ENCODE results near the gene MALSU1.

The MALSU1 gene

GRCh38 chr7:23264916-23265458, 34.2 kb upstream of the MALSU1 start:
- in situ Hi-C loops (cut with MboI; ENCODE audit: low pct_unique_long_range_greater_than_20kb, low sequenced_read_pairs, unreplicated experiment), result loop anchor here (25.0 kb wide), 1 partner anchor 447 kb away; the partner anchor contains the start of gene STK31
- DNase-seq (ENCODE audit: low spot score), result no peak
- no peak for TF ChIP-seq CTCF (IDR thresholded peaks at IDR 0.05; ENCODE audit: extremely low read depth, insufficient read depth, missing control alignments)

GRCh38 chr7:23266918-23267317, 32.2 kb upstream of the MALSU1 start:
- TF ChIP-seq CTCF (IDR thresholded peaks at IDR 0.05; ENCODE audit: extremely low read depth, insufficient read depth, missing control alignments), result no peak
- in situ Hi-C loops (cut with MboI; ENCODE audit: low pct_unique_long_range_greater_than_20kb, low sequenced_read_pairs, unreplicated experiment), result loop anchor here (25.0 kb wide), 1 partner anchor 445 kb away; the partner anchor contains the start of gene STK31
- no peak for DNase-seq (ENCODE audit: low spot score)

- in situ Hi-C loops (cut with MboI; ENCODE audit: low pct_unique_long_range_greater_than_20kb, low sequenced_read_pairs, unreplicated experiment), result loop anchor here (25.0 kb wide), 1 partner anchor 445 kb away; the partner anchor contains the start of gene STK31
- TF ChIP-seq CTCF (IDR thresholded peaks at IDR 0.05; ENCODE audit: extremely low read depth, insufficient read depth, missing control alignments), result no peak
- DNase-seq (ENCODE audit: low spot score), result no peak
Measured at GRCh38 chr7:23267357-23267756, 31.8 kb upstream of the MALSU1 start.

GRCh38 chr7:23268167-23268566, 31.0 kb upstream of the MALSU1 start:
- in situ Hi-C loops (cut with MboI; ENCODE audit: low pct_unique_long_range_greater_than_20kb, low sequenced_read_pairs, unreplicated experiment), result loop anchor here (25.0 kb wide), 1 partner anchor 444 kb away; the partner anchor contains the start of gene STK31

GRCh38 chr7:23268746-23269145, 30.4 kb upstream of the MALSU1 start:
- no peak for DNase-seq (ENCODE audit: low spot score)
- in situ Hi-C loops (cut with MboI; ENCODE audit: low pct_unique_long_range_greater_than_20kb, low sequenced_read_pairs, unreplicated experiment), result loop anchor here (25.0 kb wide), 1 partner anchor 444 kb away; the partner anchor contains the start of gene STK31
- TF ChIP-seq CTCF (IDR thresholded peaks at IDR 0.05; ENCODE audit: extremely low read depth, insufficient read depth, missing control alignments), result no peak

More at GRCh38 chr7:23268167-23268566, 31.0 kb upstream of the MALSU1 start:
- no peak for DNase-seq (ENCODE audit: low spot score)
- no peak for TF ChIP-seq CTCF (IDR thresholded peaks at IDR 0.05; ENCODE audit: extremely low read depth, insufficient read depth, missing control alignments)

- in situ Hi-C loops (cut with MboI; ENCODE audit: low pct_unique_long_range_greater_than_20kb, low sequenced_read_pairs, unreplicated experiment), result loop anchor here (25.0 kb wide), 1 partner anchor 440 kb away; the partner anchor contains the start of gene STK31
- DNase-seq (ENCODE audit: low spot score), result no peak
- TF ChIP-seq CTCF (IDR thresholded peaks at IDR 0.05; ENCODE audit: extremely low read depth, insufficient read depth, missing control alignments), result no peak
Measured at GRCh38 chr7:23272275-23272674, 26.9 kb upstream of the MALSU1 start.

Measured in GM13977 (cell line).